A172 (cell line): ENCODE results near the gene NEDD4. TPM values are rescaled to one million over a fixed set of nuclear protein-coding genes. Genes with fewer than 3 reads are reported as not detected.
"Not testable (repeated sequence)": the region's sequence is repeated elsewhere in the genome, so short reads cannot be mapped to it uniquely, and the experiment has no call there.

Source experiments
- DNase-seq: peaks from one replicate; pipeline ENCODE4 v3.0.0-alpha.2; 2015; ENCODE audit warnings: low spot score
- total RNA-seq: library from RNA; depleted of rRNA; stranded (reverse); fragments of >200 nt; shearing (Covaris generic); gene quantifications from 2 replicates; pipeline ENCODE4 v1.2.3, GENCODE V29; 2014

The NEDD4 gene
- total RNA-seq, 1 experiment from 2014 or later = 60.8 TPM

DNA sequence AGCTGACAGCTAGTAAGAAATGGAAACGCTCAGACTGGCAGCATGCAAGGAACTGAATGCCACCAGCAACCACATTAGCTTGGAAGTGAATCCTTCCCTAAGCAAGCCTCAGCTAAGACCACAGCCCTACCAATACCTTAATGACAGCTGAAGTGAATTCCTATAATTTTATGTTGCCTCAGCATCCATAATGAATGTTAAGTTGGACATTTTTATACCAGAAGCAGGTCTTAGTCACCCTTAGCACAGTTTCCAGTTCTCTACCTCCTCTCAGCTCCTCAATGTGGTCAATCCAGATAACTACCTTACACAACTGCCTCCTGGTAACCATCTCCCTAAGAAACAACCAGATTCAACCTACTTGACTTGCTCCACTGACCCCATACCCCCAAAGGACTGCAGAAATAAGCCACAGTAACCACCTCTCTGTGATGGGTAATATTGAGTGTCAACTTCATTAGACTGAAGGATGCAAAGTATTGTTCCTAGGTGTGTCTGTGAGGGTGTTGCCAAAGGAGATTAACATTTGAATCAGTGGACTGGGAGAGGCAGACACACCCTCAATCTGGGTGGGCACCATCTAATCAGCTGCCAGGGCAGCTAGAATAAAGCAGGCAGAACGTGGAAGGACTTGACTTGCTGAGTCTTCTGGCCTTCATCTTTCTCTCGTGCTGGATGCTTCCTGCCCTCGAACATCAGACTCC, 33.5 kb downstream of the NEDD4 start:
- no peak for DNase-seq

DNA sequence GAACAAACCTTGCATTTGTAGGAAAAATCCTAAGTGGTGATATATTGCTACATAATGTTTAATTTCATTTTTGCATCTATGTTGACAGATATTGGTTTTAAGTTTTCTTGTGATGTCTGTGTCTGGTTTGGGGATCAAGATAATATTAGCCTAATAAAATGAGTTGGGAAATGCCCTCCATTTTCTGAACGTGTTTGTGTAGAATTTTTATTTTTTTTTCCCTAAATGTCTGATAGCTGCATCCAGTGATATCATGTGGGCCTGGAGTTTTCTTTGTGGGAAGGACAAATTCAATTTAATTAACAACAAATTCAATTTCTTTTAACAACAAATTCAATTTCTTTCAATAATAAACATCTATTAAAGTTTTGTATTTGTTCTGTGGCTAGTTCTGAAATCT, 35.1 kb downstream of the NEDD4 start:
- DNase-seq = no peak

DNA sequence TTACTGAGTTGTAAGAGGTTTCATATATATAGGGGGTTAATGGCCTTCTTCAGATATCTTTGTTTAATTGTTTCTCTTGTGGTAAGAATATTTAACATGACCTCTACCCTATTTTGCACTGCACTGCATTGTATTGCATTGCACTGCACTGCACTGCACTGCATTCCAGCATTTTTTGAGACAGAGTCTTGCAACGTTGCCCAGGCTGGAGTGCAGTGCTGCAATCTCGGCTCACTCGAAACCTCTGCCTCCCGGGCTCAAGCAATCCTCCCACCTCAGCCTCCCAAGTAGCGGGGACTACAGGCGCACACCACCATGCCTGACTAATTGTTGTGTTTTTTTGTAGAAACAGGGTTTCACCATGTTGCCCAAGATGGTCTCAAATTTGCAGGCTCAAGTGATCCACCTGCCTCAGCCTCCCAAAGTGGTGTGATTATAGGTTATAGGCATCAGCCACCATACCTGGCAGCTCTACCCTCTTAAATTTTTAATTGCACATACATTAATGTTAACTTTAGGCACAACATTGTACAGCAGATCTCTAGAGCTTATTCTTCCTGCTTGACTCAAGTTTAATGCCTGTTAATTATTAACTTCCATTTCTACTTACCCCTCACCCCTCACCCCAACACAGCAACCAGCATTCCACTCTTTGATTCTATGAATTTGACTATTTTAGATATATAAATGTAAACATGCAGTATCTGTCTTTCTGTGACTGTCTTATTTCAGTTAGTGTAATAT, 38.4 kb downstream of the NEDD4 start:
- DNase-seq = no peak

DNA sequence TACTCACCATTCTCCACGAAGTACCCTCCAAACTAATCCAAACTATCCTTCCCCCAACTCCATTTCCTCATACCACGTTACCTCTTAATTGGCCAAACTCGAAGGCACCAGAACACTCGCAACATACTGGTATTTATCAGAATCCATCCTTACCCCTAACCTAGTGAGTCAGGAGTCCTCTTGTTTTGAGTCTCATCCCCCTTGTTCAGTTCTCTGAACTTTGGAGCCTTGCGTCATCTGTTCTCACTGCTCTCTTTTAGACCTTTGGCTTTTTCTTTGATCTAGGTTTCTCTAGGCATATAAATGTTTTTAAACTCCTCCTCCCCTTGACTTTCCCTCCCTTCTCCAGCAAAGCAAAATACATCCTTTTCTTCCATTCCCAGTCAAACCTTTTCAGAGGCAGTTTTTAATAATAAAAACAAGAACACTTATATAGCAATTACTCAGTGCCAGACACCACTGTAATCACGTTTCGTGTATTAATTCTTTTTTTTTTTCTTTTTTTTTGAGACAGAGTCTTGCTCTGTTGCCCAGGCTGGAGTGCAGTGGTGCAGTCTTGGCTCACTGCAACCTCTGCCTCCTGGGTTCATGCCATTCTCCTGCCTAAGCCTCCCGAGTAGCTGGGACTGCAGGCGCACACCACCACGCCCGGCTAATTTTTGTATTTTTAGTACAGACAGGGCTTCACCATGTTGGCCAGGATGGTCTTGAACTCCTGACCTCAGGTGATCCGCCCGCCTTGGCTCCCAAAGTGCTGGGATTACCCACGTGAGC, 40.7 kb downstream of the NEDD4 start:
- DNase-seq = not testable (repeated sequence)

DNA sequence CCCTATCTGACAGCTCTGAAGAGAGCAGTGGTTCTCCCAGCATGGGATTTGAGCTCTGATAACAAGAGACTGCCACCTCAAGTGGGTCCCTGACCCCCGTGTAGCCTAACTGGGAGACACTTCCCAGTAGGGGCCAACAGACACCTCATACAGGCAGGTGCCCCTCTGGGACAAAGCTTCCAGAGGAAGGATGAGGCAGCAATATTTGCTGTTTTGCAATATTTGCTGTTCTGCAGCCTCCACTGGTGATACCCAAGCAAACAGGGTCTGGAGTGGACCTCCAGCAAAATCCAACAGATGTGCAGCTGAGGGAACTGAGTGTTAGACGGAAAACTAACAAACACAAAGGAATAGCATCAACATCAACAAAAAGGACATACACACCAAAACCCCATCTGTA, 48.8 kb downstream of the NEDD4 start:
- DNase-seq = not testable (repeated sequence)

DNA sequence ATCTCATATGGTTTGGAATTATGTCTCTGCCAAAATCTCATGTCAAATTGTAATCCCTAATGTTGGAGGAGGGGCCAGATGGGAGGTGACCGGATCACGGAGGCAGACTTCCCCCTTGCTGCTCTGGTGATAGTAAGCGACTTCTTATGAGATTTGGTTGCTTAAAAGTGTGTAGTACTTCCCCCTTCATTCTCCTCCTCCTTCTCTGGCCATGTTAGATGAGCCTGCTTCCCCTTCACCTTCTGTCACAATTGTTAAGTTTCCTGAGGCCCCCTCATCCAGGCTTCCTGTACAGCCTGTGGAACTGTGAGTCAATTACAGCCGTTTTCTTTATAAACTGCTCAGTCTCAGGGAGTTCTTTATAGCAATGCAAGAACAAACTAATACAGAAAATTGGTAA, 51.1 kb downstream of the NEDD4 start:
- no peak for DNase-seq

DNA sequence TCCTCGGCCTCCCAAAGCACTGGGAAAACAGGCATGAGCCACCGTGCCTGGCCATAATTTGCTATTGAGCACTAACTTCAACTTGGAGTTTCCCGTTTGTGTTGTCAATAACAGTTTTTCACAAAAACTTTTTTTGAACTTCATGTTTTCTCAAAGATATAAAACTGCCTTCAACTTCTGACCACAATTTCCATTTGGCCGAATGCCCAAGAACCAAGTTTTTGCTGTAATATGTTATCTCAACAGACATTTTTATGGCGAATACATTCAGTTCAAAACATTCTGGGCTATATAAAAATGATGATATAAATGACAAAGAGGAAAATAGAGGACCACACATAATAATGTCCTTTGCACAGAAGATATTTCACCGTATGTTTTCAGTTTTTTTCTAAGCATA, 56.4 kb downstream of the NEDD4 start:
- peak; percentile 25 for DNase-seq

DNA sequence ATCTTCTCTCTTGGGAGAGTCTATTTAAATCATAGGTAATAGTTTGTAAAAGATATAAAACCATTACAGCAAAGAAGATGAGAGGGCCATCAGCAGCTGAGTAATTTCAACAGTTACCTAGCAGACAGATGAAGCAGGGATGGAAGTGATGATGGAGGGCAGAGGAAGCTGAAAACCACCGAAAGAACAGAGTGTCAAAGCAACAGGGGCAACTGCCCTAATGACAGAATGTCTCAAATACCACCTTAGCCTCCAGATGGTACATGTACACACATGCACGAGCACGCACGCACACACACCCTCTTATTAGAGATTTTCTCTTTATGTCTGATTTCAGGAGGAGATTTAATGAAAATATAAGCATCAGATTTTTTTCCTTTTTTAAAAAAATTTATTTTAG, 64.5 kb downstream of the NEDD4 start:
- no peak for DNase-seq

DNA sequence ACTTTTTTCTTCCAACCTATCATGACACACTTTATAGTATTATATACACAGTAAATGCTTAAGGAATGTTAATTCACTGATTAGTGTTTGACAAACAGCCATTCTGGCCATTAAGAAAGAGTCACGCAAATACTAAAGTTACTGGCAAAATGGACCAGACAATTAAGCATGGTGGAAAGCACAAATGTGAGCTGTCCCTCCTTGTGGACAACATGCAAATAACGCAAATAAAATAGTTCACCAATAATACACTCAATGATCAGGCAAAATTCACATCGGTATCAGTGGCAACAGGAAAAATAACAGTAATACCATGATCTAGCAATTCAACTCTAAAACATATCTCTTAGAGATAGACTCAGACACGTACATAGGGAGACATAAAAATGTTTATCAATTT, 71.7 kb downstream of the NEDD4 start:
- no peak for DNase-seq

DNA sequence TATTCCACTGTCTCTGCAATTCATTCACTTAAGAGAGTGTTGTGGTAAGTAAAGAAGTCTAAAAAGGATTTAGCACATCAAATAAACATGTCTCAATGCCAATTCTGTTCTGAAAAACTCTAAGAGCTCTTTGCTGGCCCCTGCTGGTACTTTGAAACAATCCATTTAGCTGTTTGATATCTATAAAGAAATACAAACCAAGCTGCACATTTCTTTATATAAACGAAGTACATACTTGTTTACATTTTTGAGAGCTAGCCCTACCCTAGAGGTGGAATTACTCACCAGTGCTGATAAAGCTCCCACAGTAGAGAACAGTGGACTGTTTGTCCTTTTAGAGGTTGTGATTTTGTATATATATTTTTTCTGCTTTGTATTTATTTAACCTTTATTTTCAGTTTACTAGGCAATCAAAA, 75.5 kb downstream of the NEDD4 start:
- DNase-seq = peak; percentile 87

DNA sequence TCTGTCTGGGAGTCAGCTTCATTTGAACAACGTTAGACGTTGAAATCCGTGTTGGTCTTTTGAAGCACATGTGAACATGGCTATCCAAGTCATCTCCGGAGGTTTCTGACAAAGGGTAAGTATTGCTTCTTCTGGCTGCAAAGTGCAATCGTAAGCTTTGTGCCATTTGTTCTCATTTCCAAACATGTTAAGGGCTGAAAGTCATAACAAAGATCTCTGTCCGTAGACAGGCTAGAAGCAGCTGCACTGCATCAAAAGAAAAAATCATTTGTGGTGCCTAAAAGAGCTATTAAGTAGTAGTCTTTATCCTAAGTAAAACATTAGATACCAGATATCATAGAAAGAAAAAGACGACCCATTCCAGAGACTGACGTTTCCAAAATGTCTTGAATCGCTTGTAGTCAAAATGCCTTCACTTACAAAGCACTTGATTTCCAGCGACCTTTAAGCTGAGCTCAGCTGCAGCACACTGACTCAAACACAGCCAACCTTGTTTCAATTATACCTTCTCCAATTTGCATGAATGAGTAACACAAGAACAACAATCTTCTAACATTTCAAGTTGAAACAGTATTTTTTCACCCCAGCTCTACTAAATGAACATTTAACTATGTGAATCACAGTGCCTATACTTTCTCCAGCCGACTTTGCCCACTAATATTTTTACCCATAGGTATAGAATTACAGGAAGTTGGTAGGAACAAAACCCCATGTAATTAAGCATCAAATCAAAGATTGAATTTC, 76.6 kb downstream of the NEDD4 start:
- DNase-seq = peak; percentile 56

DNA sequence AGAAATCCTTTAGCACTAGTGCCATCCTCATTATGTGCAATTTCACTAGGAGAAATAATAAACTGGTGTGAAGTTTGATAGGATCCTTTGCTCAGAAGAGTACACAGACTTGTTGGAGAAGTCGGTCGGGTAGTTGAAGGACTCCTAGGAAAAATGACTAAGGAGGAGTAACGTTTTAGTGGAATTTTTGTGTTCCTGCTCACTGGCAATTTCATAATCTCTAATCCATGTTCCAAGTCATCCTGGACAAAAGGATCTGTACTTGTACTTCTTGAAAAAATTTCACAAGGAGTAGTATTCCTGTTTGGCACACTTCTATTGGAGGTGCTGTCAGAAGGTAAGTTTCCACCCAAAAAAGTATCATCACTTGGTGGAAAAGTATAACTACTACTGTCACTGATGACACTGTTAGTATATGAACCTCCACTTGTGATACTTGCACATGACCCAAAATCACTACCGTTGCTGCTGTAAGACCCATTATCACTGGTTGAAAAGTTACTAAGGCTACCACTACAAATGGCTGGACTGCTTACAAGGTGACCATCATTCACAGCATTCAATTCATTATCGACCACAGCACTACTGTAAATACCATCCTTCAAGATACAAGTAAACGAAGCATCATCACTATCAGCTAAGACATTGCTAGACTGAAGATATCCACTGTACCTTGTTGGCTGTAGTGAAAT, 77.4 kb downstream of the NEDD4 start:
- peak; percentile 48 for DNase-seq

DNA sequence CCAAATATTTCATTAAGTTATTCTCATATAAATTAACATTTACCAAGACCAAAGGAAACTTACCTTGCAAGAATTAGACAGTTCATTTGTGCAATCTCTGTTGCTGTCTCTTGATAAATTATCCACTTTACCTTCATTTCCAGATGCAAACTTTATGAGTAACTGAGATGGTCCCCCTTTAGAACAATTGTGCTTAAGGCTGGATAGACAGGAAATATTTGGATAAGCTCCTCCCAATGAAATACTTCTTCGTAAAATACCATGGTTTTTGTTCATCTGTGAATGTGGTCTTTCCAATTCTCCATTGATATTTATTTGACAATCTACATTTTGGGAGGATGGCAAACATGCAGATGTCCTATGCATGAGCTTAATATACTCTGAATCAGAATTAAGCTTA, 78.2 kb downstream of the NEDD4 start:
- peak; percentile 41 for DNase-seq

DNA sequence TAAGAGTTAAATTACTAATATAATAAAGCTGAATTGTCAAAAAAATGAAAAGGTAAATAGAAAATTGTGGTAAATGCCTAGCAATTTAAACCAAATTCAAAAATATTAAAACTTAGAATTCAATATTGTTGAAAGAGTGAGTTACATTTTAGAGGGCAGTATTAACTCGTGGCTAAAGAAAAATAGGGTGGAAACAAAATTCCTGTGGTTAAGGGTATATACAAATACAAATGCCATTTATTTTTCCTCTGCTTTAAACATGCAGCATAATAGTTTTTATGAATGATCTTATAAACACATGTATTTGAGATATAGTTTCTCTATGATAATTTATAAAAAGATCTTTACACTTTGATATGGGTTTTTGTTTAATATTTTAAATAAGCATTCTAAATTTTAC, 79.0 kb downstream of the NEDD4 start:
- no peak for DNase-seq

DNA sequence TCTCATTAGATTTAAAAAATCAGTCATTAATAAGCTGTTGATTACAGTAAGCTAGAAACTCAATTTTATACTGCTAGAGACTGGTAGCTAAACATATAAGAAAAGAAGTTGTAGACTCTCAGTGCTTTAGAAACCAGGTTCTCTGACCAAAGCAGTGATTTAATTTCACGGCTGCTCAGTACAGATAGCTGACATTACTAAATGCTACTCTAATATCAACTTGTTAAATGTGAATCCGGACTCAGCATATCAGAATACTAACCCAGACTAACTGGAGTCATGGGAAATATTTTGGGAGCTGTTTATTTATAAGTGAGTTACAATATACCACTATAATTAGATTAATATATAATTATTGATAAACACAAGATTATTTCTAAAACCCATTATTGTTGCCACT, 80.4 kb downstream of the NEDD4 start:
- DNase-seq = peak; percentile 37

DNA sequence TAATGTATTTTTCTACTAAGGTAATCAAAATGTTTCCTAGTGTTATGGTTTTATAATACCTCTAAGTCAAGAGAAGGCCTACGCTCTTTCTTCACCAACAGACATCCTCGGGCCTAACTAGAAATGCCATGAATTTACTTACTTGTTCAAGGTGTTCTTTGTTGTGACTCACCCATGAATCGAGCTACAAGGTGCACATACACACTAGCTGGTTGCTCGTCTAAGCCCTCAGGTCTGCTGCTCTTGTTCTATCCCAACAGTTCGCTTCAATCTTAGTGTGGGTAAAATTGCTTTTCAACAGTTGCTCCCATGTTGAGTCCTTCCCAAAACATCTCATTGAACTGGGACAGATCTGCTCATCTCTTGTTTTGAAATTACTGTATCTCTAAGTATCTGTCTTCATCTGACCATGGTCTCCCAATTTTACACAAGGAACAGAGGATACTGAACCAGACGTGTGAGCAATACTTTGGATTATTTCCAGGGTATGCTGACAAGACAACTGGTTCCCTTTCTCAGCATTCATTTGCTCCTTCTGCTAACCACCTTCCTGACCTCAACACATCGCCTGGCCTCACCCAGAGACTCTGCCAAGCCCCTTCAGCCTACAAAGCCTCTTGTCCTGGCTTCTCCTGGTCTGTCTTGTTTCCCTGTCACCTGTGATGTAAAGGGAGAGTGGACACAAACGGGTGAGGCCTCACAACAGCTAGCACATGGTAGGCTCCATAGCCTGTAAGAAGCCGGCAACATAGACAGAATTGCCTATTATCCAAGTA, 84.2 kb downstream of the NEDD4 start:
- peak; percentile 41 for DNase-seq

DNA sequence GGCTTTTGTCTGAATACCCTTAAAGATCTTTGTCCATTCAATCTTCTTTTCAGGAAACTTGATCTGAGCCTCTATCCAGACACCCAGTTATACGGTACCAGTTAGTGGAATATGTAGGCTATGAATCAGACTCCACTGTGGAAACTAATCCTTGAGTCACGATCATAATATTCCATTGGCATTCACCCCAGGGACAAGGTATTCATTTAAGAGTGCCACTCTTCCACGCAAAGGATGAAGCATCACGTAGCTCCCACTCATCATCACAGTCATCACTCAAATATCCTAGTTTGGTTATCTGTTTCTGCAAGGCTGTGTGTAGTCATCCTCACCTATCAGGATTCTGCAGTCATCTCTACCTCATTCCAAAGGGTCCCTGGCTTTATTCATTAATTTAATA, 85.6 kb downstream of the NEDD4 start:
- DNase-seq = peak; percentile 96

DNA sequence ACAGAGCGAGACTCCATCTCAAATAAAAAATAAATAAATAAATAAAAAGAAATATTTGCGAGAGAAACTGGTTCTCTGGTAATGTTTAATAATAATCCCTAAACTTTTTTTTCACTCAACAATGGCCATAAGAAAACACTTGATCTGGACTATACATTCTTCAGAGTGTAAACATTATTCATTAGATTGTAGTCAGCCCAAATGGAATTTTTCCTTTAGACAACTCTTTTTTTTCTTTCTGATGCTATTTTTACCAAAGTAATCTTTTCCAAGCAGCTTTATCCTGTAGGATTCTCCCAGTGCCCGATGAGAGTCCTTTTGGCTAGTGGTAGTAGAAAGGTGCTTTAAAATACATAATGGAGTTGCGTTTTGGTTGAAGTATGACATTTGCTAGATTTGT, 90.4 kb downstream of the NEDD4 start:
- DNase-seq = no peak

DNA sequence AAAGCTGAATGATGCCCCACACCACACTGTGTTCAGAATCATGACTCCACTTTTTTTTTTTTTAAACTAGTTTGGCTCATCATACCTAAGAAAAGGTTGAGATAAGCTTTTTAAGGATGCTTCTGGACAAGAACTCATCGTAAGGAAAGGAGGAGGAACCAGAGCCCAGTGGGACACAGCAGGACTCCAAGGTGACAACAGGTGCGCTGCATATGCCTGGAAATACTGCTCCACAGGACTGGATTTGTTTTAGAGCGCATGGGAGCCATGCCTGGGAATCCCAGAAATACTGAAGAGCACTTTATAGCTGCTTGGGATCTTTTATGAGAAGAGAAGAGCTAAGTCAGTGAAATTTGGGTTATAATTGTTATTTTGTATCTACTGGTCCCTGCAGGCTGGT, 93.4 kb downstream of the NEDD4 start:
- DNase-seq = no peak

DNA sequence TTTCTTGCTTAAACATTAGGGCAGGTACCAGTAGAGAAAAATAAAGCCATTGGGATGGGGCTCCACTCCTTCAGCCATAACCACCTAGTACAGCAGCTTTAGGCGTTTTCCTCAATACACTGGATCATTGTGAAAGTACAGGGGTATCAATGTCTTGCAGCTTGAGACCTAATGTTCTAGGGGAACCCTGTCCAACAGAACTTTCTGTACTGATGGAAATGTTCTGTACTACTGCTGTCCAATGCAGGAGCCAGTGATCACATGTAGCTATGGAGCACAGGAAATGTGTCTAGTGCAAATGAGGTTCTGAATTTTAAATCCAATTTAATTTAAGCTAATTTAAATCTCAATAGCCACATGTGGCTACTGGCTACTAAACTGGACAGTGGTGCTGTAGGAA, 93.9 kb downstream of the NEDD4 start:
- no peak for DNase-seq
